ENCODE results near the gene ATF7IP.

Gene ATF7IP

GRCh38 chr12:14481201-14481600, 115.7 kb downstream of the ATF7IP start:
- no peak for DNase-seq (ENCODE audit: low read depth)

- DNase-seq (ENCODE audit: low read depth) = no peak
Measured at GRCh38 chr12:14482361-14482760, 116.9 kb downstream of the ATF7IP start.

- no peak for DNase-seq (ENCODE audit: low read depth)
Measured at GRCh38 chr12:14482886-14483285, 117.4 kb downstream of the ATF7IP start.

GRCh38 chr12:14495326-14495725, 129.8 kb downstream of the ATF7IP start:
- no peak for DNase-seq (ENCODE audit: low read depth)

GRCh38 chr12:14505626-14506596, 140.4 kb downstream of the ATF7IP start:
- no peak for DNase-seq (ENCODE audit: low read depth)

- DNase-seq (ENCODE audit: low read depth) = no peak
Measured at GRCh38 chr12:14510574-14510973, 145.1 kb downstream of the ATF7IP start.

- DNase-seq (ENCODE audit: low read depth) = no peak
Measured at GRCh38 chr12:14514154-14514842, 148.8 kb downstream of the ATF7IP start.

- no peak for DNase-seq (ENCODE audit: low read depth)
Measured at GRCh38 chr12:14514946-14515345, 149.5 kb downstream of the ATF7IP start.

GRCh38 chr12:14521822-14522221, 156.3 kb downstream of the ATF7IP start:
- DNase-seq (ENCODE audit: low read depth) = no peak

- DNase-seq (ENCODE audit: low read depth) = no peak
Measured at GRCh38 chr12:14525964-14526363, 160.5 kb downstream of the ATF7IP start.

GRCh38 chr12:14532152-14532551, 166.7 kb downstream of the ATF7IP start:
- no peak for DNase-seq (ENCODE audit: low read depth)

GRCh38 chr12:14537088-14537487, 171.6 kb downstream of the ATF7IP start:
- no peak for DNase-seq (ENCODE audit: low read depth)

GRCh38 chr12:14540801-14541462, 175.4 kb downstream of the ATF7IP start:
- DNase-seq (ENCODE audit: low read depth) = no peak

- DNase-seq (ENCODE audit: low read depth) = no peak
Measured at GRCh38 chr12:14545144-14546124, 180.0 kb downstream of the ATF7IP start.

- DNase-seq (ENCODE audit: low read depth) = no peak
Measured at GRCh38 chr12:14547571-14547970, 182.1 kb downstream of the ATF7IP start.

- no peak for DNase-seq (ENCODE audit: low read depth)
Measured at GRCh38 chr12:14548609-14549008, 183.1 kb downstream of the ATF7IP start.

Measured in HS-5 (cell line).